ENCODE results near the gene OR2T10. TPM values are rescaled to one million over a fixed set of nuclear protein-coding genes. Genes with fewer than 3 reads are reported as not detected.
"Not testable (repeated sequence)": the region's sequence is repeated elsewhere in the genome, so short reads cannot be mapped to it uniquely, and the experiment has no call there.

Gene OR2T10
- total and polyA plus RNA-seq, 5 donors, result not detected

DNA sequence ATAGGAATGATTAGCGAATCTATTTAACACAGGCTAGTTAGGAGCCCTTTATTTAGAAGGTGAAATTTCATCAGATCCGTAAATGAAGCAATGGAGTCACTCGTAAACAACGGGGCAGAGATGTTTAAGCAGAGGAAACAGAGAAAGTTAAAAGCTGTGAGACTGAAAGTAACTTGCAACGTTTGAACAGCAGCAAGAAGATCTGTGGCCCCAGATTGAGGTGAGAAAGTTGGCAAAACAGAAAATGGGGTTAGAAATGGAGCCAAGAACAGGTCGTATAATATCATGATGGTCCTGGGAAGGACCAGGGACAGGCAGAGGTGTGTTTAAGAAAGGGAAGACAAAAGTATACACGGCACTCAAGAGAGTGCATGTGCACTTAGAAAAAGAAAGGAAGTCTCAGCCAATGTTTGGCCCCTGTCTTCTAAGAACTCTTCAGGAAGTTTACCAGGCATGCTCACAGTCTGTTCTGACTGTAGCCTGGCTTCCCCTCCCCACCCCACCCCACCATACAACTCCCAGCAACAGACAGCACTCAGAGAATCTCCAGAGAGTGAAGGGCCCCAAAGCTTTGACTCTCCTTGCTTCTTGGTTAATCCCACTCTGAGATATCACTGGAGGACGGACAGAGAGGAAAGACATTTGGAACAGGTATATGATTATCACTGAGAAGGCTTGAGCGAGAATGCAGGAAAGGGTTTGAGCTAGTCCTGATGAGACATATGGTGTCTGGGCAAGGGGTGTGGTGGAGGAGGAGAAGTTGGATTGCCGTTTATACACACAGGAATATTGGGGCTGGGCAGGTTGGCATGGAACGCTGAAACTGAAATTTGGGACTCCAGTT, 31.7 kb downstream of the OR2T10 start:
- 63% methylated on average over 11 of the region's 11 CpGs for WGBS
- intact Hi-C loops (cut with DNase I); ATAC-seq; H3K27me3 ChIP-seq (ENCODE audit: control insufficient read depth, insufficient read depth); H3K27ac ChIP-seq (ENCODE audit: low read length); H3K4me3 ChIP-seq (ENCODE audit: low read length); H3K9me3 ChIP-seq (ENCODE audit: control insufficient read depth, low read length); H3K4me1 ChIP-seq (ENCODE audit: control insufficient read depth, insufficient read depth, low read length); DNase-seq: not testable (repeated sequence)

DNA sequence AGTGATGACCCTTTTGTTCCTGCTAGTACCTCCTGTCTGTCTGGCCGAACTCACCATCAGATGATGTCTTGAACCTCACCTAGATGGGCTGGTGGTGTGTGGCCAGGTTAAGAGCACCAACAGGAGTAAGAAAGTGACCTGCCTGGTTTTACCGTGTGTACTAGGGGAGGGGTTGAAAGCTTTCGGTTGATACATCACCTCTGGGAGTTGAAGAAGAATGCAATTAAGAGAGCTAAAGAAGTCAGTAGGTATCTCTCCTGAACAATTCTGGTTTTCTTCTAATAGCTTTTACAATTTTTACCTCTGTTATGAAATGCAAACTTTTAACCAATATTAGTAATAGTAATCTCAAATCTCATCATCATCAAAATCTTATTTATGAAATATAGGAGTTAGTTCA, 34.8 kb downstream of the OR2T10 start, which contains the start of gene OR2T29:
TSS of gene OR2T29 (minus strand) at position 101 of the 400 bp plus-strand sequence. CDS start 3,281 bp downstream, outside the sequence.
- H3K4me3 ChIP-seq (ENCODE audit: low read length); H3K4me1 ChIP-seq (ENCODE audit: control insufficient read depth, insufficient read depth, low read length); H3K9me3 ChIP-seq (ENCODE audit: control insufficient read depth, low read length); DNase-seq; ATAC-seq; H3K27ac ChIP-seq (ENCODE audit: low read length); intact Hi-C loops (cut with DNase I); H3K27me3 ChIP-seq (ENCODE audit: control insufficient read depth, insufficient read depth): not testable (repeated sequence)
- WGBS, result 80% methylated on average over 3 of the region's 3 CpGs

DNA sequence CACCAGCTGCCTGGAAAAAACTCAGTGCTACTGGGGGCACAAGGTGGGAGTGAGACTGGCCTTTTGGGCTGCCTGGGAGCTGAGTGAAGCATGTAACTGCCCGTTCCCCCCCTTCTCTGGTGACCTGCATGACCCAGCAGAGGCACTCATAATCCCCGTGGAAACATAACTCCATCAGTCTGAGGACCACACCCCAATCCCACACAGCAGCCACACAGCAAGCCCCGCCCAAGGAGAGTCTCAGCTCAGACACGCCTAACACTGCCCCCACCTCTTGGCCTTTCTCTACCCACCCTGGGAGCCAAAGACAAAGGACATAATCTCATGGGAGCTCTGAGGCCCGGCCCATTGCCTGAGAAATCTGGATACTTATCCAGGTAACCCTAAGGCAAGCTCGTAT, 46.5 kb downstream of the OR2T10 start:
- H3K27ac ChIP-seq (ENCODE audit: low read length); H3K4me1 ChIP-seq (ENCODE audit: control insufficient read depth, insufficient read depth, low read length); H3K9me3 ChIP-seq (ENCODE audit: control insufficient read depth, low read length); H3K4me3 ChIP-seq (ENCODE audit: low read length); DNase-seq; H3K27me3 ChIP-seq (ENCODE audit: control insufficient read depth, insufficient read depth); intact Hi-C loops (cut with DNase I); ATAC-seq: not testable (repeated sequence)
- no CpG with 5 or more reads among the region's 6 CpGs for WGBS

DNA sequence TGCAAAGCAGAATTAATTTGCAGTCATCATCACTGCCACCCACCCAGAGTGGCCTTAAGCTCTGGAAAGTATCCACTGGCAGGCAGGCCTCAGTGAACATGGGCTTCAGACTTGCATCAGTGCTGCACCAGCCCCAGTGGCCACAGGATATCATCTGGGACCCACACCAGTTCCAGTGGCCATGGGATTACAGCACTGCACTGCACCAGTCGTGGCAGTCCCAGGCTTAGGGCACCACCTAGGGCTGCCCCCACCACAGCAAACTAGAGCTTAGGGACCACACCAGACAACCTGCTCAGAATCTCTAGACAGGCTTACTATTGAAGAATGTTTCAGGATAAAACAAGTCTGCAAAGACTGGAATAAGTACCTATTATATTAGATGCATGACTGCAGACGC, 50.1 kb downstream of the OR2T10 start:
- DNase-seq; H3K4me1 ChIP-seq (ENCODE audit: control insufficient read depth, insufficient read depth, low read length); ATAC-seq; H3K4me3 ChIP-seq (ENCODE audit: low read length); H3K27me3 ChIP-seq (ENCODE audit: control insufficient read depth, insufficient read depth); H3K27ac ChIP-seq (ENCODE audit: low read length); intact Hi-C loops (cut with DNase I); H3K9me3 ChIP-seq (ENCODE audit: control insufficient read depth, low read length): not testable (repeated sequence)
- no CpG with 5 or more reads among the region's 2 CpGs for WGBS

Other genes starting within 250 kb of the OR2T10 start
- not detected for gene OR14C36, start 248.9 kb downstream of the OR2T10 start, total RNA-seq
- gene OR14C36, start 248.9 kb downstream of the OR2T10 start, polyA plus RNA-seq, result not detected
- not detected for gene OR2T4, start 236.0 kb downstream of the OR2T10 start, total RNA-seq
- gene OR2T4, start 236.0 kb downstream of the OR2T10 start, polyA plus RNA-seq, result not detected
- gene OR2T6, start 222.0 kb downstream of the OR2T10 start, total RNA-seq, result not detected
- not detected for gene OR2T6, start 222.0 kb downstream of the OR2T10 start, polyA plus RNA-seq
- gene OR2T1, start 194.7 kb downstream of the OR2T10 start, total RNA-seq, result not detected
- not detected for gene OR2T1, start 194.7 kb downstream of the OR2T10 start, polyA plus RNA-seq
- not detected for gene OR2T2, start 152.1 kb downstream of the OR2T10 start, total RNA-seq
- not detected for gene OR2T2, start 152.1 kb downstream of the OR2T10 start, polyA plus RNA-seq
- gene OR2T3, start 124.3 kb downstream of the OR2T10 start, total RNA-seq, result not detected
- not detected for gene OR2T3, start 124.3 kb downstream of the OR2T10 start, polyA plus RNA-seq
- not detected for gene OR2T5, start 109.1 kb downstream of the OR2T10 start, total RNA-seq
- not detected for gene OR2T5, start 109.1 kb downstream of the OR2T10 start, polyA plus RNA-seq
- gene OR2G6, start 89.6 kb downstream of the OR2T10 start, total RNA-seq, result not detected
- gene OR2G6, start 89.6 kb downstream of the OR2T10 start, polyA plus RNA-seq, result not detected
- not detected for gene OR2T29, start 34.9 kb downstream of the OR2T10 start, total RNA-seq
- not detected for gene OR2T29, start 34.9 kb downstream of the OR2T10 start, polyA plus RNA-seq
- gene OR2T34, start 22.9 kb downstream of the OR2T10 start, total RNA-seq, result not detected
- gene OR2T34, start 22.9 kb downstream of the OR2T10 start, polyA plus RNA-seq, result not detected
- not detected for gene OR2T11, start 37.4 kb upstream of the OR2T10 start, total RNA-seq
- not detected for gene OR2T11, start 37.4 kb upstream of the OR2T10 start, polyA plus RNA-seq
- gene OR2T35, start 47.6 kb upstream of the OR2T10 start, total RNA-seq, result not detected
- gene OR2T35, start 47.6 kb upstream of the OR2T10 start, polyA plus RNA-seq, result not detected
- gene OR2T27, start 57.8 kb upstream of the OR2T10 start, total RNA-seq, result not detected
- not detected for gene OR2T27, start 57.8 kb upstream of the OR2T10 start, polyA plus RNA-seq
- not detected for gene OR14I1, start 105.1 kb upstream of the OR2T10 start, total RNA-seq
- gene OR14I1, start 105.1 kb upstream of the OR2T10 start, polyA plus RNA-seq, result not detected
- not detected for gene LYPD8, start 158.1 kb upstream of the OR2T10 start, total RNA-seq
- gene LYPD8, start 158.1 kb upstream of the OR2T10 start, polyA plus RNA-seq, result not detected
- gene SH3BP5L, start 228.2 kb upstream of the OR2T10 start, total RNA-seq, result 10 to 100 TPM; 15.3 to 20.8 (median 18.0) TPM
- 18.0 TPM for gene SH3BP5L, start 228.2 kb upstream of the OR2T10 start, polyA plus RNA-seq
- gene ZNF672, start 240.5 kb upstream of the OR2T10 start, total RNA-seq, result 10 to 100 TPM; 34.6 to 52.7 (median 40.5) TPM
- gene ZNF672, start 240.5 kb upstream of the OR2T10 start, polyA plus RNA-seq, result 29.3 TPM